Central memory CD4-positive, alpha-beta T cell (primary cell): Measurements from ENCODE around the gene TAOK3.
"Not testable (repeated sequence)": the region's sequence is repeated elsewhere in the genome, so short reads cannot be mapped to it uniquely, and the experiment has no call there.

Experiments
- DNase-seq: peaks from one replicate; pipeline ENCODE4 v3.0.0; 2022

The TAOK3 gene

DNA sequence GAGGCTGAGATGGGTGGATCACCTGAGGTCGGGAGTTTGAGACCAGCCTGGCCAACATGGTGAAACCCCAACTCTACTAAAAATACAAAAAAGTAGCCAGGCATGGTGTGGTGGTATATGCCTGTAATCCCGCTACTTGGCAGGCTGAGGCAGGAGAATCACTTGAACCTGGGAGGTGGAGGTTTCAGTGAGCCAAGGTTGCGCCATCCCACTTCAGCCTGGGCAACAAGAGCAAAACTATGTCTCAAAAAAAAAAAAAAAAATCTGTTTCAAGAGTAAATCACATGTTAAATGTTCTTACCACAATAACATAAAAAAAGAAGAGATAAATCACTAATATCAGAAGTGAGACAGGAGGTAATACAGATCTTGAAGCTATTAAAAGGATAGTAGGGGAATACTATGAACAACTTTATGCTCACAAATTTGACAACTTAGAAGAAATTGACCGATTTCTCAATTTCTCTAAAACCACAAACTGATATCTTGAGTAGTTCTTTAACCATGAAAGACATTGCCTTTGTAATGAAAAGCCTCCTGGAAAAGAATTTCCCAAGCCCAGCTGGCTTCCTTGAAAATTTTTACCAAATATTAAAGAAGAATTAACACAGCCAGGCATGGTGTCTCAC, 37.7 kb downstream of the TAOK3 start:
- DNase-seq: no peak

DNA sequence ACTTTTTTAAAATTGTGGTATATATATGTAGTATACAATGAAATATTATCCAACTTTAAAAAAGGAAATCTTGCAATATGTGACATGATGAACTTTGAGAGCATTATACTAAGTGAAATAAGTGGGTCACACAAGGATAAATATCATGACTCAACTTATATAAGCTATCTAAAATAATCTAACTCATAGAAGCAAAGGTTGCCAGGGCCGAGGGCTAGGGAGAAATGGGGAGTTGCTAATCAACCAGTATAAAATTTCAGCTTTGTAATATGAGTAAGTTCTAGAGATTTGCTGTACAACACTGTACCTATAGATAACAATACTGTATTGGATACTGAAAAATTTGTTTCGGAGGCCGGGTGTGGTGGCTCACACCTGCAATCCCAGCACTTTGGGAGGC, 38.5 kb downstream of the TAOK3 start:
- no peak for DNase-seq

DNA sequence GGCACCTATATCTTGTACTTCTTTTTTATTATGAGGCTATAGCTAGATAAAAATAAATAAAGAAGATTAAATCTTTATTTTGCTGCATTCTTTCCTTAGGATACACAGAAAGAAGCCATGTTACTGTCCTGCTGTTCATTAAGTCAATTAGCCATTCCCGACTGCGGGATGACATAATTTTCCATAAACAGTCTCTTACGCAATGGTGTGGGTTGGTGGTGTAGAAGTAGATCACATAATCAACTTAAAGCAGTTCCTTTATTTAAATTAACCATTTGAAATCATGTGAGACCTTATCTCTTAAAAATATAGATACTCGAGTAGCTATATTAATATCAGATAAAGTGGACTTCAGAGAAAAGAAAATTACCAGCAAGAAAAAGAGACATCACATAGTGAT, 40.2 kb downstream of the TAOK3 start:
- no peak for DNase-seq

DNA sequence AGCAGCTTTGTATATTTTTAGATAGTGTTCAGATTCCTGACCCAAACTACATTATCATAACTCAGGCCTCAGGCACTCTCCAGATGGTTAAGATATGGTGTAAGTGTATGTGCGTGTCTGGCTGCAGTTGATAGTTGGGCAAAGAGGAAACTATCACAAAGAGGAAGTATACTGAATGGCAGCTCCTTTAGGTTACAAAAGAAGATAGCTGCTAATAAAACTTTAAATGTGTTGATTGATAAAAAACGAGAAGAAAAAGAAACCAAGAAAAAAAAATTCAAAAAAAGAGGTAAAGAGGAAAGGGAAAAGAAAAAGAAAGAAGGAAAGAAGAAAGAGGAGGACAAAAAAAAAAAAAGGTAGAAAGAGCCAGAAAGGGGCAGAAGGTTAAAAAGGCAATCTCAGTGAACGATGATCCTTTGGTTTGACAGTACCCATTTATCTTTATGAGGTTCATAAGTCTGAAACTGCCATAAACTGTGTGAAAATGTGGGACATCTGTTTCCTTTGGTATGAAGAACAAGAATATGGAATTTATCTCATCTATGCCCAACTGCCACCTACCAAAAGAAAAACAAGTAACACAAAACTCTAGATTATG, 42.2 kb downstream of the TAOK3 start:
- DNase-seq: no peak

DNA sequence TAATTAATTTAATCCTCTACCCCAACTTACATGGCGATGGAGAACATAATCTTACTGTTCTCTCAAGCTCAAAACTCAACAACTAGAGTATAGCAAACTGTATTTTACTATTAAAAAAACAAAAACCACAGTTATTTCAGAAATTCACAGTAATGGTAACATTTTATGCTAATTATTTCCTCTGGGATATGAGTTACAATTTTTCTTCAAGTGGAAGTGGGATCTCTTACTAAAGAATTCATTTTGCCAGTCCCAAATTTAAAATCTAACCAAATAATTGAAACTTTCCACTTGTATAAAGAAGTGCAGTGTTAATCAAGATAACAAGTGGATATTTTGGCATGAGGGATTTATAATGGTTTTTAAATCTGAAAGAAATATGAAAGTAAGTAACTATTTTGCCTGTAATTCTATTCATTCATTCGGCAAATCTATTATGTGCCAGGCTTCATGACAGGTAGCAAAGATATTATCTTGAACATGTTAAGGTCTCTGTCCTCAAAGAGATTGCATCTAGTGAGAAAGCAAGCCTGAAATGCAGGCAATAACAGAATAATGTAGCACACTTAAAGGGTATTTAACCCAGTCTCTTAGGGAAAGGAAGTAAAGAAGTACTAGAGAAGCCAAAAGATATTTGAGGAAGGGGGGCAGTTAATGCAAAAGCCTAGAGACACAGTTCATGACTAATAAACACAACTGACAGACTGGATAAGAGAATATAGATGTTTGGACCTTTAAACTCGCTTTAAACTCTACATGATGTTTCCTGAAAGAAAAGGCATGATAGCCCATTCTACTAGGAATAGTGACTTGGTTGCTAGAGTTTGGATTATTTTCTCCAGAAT, 44.0 kb downstream of the TAOK3 start:
- no peak for DNase-seq

DNA sequence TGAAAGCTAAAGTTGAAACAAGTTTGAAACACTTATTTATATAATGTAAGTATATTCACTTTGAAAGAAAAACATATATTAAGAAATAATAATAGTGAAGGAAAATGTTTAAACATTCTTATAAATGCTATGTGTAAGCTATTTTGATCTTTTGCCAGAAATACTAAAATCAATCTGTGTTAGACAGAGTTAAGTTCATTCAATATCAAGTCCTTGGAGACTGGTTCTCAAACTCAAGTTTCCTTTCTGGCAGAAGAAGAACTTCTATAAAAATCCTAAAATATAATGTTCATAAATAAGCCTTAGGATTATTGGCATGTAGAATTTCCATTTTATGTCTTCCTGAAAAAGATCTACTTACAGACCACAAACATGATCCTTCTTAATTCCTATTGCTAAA, 45.3 kb downstream of the TAOK3 start:
- DNase-seq: no peak

DNA sequence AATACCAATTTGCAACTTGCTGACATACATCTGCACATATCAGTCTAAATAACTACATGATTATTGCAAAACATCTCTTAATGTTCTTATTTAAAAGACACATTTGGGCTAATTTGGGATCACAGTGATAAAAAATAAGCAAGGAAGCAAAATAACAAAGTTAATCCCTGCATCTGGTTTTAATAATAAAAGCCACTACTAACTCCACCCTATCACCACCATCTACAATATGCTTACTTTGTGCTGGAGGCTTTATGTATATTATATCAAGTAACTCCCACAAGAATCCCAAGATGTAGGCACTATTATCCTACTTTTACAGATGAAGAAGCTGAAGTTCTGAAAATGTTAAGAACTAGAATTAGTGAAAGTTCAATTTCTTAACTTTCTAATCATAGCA, 45.7 kb downstream of the TAOK3 start:
- no peak for DNase-seq

DNA sequence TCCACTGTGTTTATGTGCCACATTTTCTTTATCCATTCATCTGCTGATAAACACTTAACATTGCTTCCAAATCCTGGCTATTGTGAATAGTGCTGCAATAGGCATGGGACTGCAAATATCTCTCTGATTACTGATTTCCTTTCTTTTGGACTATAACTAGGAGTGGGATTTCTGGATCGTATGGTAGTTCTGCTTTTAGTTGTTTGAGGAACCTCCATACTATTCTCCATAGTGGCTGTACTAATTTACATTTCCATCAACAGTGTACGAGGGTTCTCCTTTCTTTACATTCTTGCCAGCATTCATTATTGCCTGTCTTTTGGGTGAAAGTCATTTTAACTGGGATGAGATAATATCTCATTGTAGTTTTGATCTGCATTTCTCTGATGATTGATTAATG, 47.6 kb downstream of the TAOK3 start:
- no peak for DNase-seq

DNA sequence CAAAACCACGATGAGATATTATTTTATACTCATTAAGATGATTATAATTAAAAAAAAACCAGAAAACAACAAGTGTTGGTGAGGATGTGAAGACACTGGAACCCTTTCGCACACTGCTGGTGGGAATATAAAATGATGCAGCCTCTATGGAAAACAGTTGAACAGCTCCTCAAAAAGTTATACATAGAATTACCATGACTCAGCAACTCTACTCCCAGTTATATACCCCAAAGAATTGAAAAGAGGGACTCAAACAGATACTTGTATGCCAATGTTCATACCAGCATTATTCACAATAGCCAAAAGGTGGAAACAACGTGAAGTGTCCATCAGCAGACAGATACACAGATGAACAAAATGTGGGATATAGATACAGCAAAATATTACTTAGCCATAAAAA, 53.1 kb downstream of the TAOK3 start:
- no peak for DNase-seq

DNA sequence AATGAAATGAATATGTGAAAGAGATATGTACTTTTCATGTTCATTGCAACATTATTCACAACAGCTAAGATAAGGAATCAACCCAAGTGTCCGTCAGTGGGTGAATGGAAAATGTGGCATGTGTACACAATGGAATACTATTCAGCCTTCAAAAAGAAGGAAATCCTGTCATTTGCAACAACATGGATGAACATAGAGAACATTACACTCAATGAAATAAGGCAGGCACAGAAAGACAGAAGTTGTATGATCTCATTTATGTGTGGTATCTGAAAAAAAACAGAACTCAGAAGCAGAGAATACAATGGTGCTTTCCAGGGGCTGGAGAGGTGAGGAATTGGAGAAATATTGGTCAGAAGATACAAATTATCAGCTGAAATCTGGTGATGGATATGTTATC, 54.0 kb downstream of the TAOK3 start:
- no peak for DNase-seq

DNA sequence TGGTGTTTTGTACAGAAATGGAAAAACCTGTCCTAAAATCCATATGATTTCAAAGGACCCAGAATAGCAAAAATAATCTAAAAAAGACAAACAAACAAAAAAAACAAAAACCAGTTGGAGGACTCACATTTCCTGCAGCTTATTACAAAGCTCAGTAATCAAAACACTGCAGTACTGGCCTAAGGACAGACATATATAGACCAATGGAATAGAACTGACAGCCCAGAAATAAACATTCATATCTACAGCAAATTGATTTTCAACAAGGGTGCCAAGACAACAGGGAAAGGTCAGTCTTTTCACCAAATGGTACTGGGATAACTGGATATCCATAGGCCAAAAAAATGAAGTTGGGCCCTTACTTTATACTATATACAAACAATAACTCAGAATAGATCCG, 55.0 kb downstream of the TAOK3 start:
- DNase-seq: no peak

DNA sequence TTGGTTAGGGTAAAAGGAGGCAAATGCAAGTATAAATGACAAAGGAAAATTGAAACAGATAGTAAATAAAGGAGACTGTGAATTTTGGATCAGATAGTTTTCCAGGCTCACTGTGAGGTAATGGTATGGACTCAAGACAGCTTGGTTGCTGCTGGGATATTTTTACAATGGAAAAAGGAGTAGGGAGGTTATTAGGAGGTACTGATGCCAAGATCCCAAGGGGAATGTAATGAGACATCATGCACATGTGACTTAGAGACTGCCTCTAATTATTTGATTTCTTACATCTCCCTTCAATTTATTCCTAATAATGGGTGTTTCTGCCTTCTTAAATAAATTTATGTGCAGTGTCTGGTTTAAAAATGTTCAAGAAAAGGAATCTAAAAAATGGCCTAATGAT, 56.9 kb downstream of the TAOK3 start:
- DNase-seq: no peak

DNA sequence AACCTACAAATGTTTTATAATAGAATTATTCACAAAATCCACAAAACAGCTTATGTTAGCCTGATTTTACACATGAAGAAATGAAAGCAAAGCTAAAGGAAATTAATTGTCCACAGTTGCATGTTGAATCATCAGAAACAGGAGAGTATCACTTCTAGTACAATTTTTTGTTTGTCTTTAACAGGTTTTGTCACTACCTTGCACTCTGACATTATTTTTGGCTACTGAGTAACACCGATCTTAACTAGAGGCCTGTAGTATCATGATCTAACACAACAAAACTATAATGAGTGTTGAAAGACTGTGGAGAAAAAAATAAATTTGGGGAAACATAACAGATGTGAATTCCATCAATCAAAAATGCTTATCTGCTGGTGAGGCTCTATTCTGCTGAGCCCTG, 60.1 kb downstream of the TAOK3 start:
- DNase-seq: no peak

DNA sequence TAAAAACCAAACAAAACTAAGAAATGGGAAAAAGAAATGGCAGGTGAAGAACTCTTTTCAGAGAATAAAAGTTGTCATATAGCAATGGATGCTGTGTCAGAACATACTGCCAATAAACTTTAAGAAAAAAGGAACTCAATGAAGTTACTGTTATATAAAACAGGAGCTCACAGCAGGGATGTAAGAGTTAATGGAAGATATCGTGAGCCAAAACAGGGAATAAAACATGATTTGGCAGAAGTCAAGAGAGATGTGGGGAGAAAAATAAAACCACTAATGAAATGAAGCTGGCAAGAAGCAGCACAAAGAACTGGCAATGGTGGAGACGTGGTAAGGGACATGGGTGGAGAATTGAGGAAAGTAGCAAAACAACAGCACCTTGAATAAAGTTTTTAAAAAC, 61.0 kb downstream of the TAOK3 start:
- no peak for DNase-seq

DNA sequence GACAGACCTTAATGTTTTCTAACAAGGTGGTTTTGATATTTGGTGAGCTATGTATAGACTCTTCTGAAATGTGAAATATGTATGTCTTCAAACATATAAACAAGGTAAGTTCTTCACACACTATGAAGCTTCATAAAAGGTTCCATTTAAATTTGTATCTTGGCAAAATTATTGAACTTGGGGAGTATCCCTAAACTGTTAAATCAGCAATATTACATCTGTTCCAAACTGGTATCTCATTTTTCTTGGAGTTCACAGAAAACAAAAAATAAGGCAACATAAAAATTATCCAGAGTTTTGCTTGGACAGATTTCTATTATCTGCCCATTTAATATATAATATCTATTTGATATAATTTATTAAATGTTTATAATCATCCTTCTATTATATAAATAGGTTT, 62.4 kb downstream of the TAOK3 start:
- DNase-seq: no peak

DNA sequence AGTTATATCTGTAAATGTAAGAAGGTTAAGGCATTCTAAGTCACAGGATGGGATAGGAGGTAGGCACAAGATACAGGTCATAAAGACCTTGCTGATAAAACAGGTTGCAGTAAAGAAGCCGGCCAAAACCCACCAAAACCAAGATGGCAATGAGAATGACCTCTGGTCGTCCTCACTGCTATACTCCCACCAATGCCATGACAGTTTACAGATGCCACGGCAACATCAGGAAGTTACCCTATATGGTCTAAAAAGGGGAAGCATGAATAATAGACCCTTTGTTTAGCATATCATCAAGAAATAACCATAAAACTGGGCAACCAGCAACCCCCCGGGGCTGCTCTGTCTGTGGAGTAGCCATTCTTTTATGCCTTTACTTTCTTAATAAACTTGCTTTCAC, 64.7 kb downstream of the TAOK3 start:
- not testable (repeated sequence) for DNase-seq

DNA sequence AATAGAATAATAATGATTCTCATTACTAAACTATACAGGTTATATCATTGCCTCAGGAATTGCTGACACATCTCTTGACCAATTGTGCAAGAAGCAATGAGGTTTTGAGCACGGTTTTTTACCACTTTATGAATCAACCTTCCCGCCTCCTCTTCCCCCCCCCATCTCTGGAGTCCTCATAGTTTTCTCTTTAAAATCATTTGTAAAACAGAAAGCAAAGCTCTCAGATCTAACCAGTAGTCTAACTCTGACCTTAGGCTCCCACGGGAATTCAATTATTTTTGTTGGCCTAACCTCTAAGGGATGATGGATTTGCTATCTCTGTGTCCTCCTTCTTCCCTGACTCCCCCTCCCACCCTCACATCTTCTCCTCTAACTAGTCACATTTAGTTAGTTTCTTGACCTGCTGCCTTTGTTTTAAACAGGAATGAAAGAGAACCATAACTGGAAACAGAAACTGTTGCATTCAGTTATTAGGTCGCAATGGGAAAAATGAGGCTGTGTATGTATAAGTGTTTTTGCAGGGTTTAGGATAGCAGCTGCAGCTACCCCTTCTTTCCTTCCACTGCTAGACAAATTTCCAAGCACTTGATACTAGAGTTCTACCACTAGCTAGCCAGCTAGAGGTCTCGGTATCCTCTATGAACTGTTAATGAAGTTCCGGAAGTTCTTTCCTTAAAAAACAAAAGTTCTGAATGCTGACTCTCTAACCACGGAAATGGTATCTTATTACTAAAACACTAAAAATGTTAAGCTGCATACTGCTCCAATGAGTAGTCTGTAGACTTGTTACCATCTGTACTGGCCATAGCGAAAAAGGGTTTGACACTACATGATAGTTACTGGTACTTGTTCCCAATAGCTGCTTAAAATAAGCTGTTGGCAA, 65.4 kb downstream of the TAOK3 start:
- DNase-seq: no peak

DNA sequence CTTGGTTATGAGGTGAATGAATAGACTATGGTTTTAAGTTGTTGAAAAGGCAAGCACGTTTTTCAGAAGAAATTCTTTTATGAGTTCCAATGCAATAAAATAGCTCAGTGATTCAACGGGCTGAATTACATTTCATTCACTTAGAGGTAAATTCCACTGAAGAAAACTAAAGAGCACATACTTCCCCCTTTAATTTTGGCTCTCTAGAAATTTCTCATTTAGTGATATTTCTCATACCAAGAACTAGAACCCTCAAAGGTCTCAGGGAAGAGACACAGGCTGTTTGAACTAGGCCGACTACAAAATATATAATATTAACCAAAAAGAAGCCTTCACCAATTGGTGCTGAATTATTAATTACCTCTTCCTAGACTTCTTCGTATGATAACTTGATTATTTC, 68.6 kb downstream of the TAOK3 start:
- no peak for DNase-seq

DNA sequence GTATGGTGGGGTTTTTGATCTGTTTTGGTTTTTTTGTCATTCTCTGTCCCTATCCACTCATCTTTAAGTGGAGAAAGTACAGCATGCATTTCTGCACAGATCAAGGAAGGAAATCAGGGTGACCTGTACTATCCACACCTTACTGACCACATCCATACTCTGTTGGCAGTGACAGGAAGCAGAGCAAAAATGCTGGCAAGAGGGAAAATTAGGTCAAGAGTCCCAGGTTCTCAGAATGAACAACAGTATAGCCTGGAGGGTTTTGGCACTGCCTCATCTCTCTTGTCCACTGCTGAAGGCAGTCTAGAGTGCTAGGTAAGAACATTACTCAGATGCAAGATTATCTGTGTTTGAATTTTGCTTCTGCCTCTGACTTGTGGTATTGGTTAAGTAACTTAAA, 70.7 kb downstream of the TAOK3 start:
- DNase-seq: no peak

DNA sequence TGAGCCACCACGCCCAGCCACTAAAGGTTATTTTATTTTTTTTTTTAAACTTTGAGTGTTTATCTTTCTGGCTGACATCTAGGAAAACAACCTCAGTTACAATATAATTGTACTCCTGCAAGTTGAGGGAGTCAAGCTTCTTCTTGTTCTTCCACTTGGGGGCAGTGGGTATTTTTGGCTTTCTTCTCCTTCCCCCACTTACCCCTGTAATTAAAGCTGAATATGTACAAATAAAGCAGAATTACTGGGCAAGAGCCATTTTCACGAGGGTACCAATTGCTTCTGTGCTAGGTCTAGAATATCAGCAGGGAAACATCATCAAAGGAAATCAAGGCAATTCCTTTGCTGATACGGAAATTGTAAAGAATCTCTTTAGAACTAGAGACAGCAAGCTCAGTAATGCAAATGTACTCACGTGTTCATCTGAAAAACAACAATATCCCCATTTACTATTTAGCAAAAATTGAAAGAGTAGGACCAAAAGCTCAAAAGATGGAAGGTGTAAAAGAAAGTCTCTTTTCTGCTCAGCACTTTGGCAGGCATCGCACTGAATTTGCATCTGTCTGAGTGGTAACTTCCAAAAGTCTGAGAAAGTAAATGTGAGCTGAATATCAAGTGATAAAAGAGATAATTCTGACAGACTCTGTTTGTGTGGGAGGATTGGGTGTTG, 72.8 kb downstream of the TAOK3 start:
- DNase-seq: no peak

DNA sequence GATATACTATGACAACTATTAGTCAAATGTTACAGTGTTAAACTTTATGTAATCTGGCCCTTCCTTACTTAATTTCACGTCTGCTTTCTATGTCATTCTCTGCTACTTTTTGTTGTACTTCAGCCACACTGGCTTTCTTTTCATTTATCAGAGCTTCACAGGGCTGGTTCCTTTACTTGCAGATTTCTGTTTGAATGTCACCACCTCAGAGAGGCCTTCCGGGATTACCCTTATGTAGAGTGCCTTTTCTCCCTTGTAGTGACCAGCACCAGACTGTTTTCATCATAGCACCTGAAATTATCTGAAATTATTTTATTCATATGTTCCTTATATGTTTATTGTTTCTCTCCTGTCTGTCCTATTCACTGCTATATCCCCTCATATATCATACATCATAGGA, 75.4 kb downstream of the TAOK3 start:
- no peak for DNase-seq

DNA sequence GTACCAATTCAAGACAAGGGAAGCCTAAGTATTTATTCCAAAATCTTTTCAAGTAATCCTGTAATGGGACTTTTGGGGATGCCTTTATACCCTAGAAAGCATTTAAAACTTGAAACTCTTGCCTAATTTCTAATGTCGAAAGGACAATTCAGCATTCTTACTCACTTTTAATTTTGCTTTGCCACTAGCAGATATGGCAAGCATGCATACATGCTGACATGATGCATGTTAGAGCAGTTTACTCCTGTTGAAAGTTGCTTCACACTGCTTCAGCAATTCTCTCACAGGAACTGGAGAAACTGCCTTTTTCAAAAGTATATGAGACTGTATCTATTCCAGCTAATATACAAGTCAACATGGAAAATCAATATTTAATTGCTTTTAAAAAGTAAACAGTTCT, 79.9 kb downstream of the TAOK3 start:
- DNase-seq: no peak

DNA sequence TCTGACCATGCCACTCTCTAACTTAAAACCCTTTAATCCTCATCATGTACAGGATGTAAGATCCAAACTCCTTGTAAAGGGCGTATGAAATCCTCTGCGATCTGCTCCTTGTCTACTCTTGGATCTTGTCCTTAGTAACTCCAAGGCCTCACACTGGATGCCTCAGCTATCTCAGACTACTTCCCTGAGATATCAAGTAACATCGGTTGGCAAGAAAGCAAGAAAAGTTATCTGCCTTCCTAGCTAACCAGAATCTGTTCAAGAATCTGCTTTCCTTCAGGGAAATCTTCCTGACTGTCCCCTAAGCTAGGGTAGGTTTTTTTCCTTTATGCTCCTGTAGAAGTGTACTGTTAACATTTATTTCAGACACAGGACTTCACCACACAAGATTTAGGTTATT, 82.6 kb downstream of the TAOK3 start:
- DNase-seq: no peak
